GM10266 (cell line): Measurements from ENCODE around the gene VASN.

Experiments
- DNase-seq: peaks from one replicate; pipeline ENCODE4 v3.0.0; 2012; ENCODE audit errors: extremely low spot score
- TF ChIP-seq, protein P1 (sequence below): IDR thresholded peaks from 2 replicates; pipeline ENCODE4 v1.5.1; 2012; ENCODE audit warnings: mild to moderate bottlenecking, low read depth; ENCODE audit not compliant: control insufficient read depth, insufficient read depth; ENCODE audit errors: missing control alignments

VASN gene

GRCh38 chr16:4345836-4346781 lies 25.5 kb upstream of the VASN start:
- no peak for DNase-seq
- TF ChIP-seq, protein P1, sequence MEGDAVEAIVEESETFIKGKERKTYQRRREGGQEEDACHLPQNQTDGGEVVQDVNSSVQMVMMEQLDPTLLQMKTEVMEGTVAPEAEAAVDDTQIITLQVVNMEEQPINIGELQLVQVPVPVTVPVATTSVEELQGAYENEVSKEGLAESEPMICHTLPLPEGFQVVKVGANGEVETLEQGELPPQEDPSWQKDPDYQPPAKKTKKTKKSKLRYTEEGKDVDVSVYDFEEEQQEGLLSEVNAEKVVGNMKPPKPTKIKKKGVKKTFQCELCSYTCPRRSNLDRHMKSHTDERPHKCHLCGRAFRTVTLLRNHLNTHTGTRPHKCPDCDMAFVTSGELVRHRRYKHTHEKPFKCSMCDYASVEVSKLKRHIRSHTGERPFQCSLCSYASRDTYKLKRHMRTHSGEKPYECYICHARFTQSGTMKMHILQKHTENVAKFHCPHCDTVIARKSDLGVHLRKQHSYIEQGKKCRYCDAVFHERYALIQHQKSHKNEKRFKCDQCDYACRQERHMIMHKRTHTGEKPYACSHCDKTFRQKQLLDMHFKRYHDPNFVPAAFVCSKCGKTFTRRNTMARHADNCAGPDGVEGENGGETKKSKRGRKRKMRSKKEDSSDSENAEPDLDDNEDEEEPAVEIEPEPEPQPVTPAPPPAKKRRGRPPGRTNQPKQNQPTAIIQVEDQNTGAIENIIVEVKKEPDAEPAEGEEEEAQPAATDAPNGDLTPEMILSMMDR: no peak

GRCh38 chr16:4347010-4347409 lies 24.6 kb upstream of the VASN start:
- TF ChIP-seq, protein P1: no peak
- DNase-seq: no peak

DNA sequence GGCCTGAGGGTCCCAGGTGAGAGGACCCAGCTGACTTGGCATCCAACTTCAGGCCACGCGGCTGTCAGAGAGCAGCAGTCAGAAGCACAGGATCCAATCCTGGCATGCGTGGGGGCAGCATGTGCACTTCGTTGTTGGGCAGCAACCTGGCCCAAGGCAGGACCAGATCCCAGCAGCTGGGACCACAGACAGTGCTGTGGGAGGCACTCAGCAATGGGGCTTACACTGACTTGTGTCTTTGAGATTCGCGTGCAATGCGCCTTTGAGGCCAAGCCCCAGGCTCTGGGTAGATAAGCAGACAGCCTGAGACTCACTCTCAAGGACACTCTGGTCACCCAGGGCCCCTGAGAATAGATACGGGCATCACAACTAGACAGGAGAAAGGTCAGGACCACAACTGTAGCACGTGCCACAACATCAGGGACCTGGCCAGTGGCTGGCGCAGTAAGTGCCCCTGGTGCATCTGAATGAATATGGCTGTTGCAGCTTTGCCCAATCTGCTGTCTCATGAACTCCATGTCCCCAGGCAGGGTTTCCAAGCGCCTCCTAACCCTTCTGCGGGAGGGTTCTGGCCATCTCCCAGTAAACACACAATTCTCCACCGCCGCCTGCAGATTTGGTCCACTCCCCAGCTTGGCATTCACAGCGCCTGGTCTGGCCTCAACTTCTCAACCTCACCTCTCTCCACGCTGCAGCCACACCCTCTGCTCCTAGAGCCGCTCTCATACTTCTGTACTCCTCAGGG lies 23.7 kb upstream of the VASN start:
- TF ChIP-seq, protein P1: no peak
- no peak for DNase-seq

DNA sequence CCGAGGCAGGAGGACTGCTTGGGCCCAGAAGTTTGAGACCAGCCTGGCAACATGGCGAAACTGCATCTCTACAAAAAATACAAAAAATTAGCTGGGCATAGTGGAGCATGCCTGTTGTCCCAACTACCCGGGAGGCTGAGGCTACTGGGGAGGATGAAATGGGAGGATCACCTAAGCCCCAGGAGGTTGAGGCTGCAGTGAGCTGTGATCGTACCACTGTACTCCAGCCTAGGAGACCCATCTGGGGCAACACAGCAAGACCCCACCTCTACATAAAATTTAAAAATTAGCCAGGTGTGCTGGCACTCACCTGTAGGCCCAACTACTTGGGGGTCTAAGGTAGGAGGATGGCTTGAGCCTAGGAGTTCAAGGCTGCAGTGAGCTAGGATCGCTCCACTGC lies 22.3 kb upstream of the VASN start:
- TF ChIP-seq, protein P1: no peak

GRCh38 chr16:4350365-4350786 lies 21.3 kb upstream of the VASN start:
- no peak for DNase-seq
- TF ChIP-seq, protein P1: no peak

More for the DNA sequence above, 22.3 kb upstream of the VASN start:
- DNase-seq: no peak

DNA sequence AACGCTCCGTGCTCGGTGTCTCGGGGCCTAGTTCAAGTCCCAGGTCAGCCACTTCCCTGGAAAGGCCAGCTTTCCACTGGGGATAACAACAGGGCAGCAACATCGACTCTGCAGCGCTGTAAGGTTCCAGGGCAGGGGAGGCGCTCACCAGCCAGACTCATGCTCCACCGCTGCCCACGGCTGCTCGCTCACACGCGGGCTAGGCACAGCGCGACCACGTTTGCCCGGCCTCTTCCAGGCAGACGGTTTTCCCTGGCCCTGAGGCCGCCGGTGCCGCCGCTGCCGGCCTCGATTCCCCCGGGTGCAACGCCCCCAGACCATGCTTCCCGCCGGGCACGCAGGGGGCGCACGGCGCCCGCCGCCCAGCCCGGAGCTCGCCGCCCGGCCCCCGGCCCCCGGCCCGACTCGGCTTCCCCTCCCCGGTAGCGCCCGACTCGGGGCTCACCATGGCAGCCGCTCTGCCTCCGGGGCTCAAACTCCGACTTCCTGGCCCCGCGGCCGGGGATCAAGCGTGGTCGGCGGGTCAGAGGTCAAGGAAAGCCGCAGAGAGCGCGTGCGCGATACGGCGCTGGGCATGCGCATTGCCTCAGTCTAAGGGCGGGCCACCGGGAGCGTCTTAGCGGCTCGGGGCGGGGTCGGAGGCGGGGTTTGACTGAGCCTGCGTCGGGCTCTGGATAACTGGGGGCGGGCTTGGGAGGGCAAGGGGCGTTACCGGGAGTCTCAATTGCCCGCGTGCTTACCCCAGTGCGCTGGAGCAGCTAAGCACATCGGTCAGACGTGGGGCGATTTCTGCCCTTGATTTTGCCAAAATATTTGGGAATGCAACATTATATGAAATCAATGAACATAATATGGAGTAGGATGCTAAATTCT lies 20.6 kb upstream of the VASN start, which contains the start of gene PAM16:
TSS of gene PAM16 (minus strand) at position 535 of the 873 bp plus-strand sequence. CDS start at position 448, 87 bp downstream.
- TF ChIP-seq, protein P1: no peak
- DNase-seq: peak; percentile 99
